ENCODE data around the gene ARHGAP36. TPM values are rescaled to one million over a fixed set of nuclear protein-coding genes. Genes with fewer than 3 reads are reported as not detected.

ARHGAP36 gene
- total and polyA plus RNA-seq, 2 donors (not counting 3 experiments of a cell fraction or from before 2014, with no cell fraction given): not detected

DNA sequence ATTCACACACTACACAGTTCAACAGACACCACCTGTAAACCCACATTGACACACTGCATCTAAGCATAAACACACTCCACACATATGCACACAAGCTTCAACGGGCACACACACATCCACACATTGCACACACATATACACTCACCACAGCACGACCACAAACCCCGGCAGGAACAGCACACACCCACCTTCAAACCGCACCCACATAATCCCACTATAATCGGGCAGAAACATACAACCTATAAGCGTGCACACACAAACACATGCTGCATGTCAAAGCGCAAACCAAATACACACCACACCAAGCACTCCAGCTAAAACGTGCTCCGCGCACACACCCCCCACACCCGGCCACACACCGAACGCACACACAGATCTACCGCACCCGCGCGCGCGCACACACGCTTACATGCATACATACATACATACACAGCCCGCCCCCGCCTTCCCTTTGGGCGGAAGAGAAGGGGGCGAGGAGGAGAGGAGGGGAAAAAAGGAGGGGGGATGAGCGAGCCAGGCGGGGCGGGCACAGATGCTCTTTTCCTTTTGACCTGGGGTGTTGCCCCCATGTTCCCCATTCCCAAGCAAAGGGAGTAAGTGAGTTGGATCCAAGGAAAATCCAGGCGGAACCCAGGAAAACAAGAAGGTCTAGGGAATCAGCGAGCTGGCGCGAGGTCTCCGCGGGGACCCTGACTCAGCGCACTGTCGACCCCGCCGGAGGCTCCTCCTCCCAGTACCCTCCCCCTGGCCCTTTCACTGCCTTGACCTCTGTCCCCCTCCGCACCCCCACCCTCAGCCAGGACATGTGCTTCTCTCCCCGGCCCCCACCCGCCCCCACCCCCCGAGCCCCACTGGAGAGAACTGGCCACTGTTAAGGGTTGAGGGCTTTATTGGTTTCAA is 9.9 kb downstream of the ARHGAP36 start:
- Histone ChIP-seq H3K4me2 (ENCODE audit: insufficient read depth, low read length) (no peak overlapping the region), H3K9me1 (replicated peaks; ENCODE audit: control insufficient read depth, extremely low read depth, insufficient read depth, low read length) (no peaks in the 10 kb centered on the region), H3K4me3 (replicated peaks in 1 of 3; ENCODE audit: insufficient read depth in 1 of 3, low read depth in 1 of 3, low read length in 3 of 3) (no peak overlapping the region), H4K20me1 (replicated peaks; ENCODE audit: control insufficient read depth, extremely low read depth, insufficient read depth, low read length) (no peaks in the 10 kb centered on the region), H3K4me1 (ENCODE audit: control insufficient read depth, extremely low read depth, insufficient read depth, low read length) (no peaks in the 10 kb centered on the region), H3K79me2 (ENCODE audit: control insufficient read depth, insufficient read depth, low read length) (no peaks in the 10 kb centered on the region), H3K27ac (ENCODE audit: insufficient read depth, low read depth, low read length) (no peak overlapping the region), H2AFZ (ENCODE audit: low read depth, low read length) (no peak overlapping the region), H3K36me3 (ENCODE audit: control insufficient read depth in 2 of 2, extremely low read depth in 1 of 2, insufficient read depth in 2 of 2, low read length in 2 of 2) (no peaks in the 10 kb centered on the region), H3K9me3 (replicated peaks; ENCODE audit: control insufficient read depth, insufficient read depth, low read length) (no peaks in the 10 kb centered on the region), H3K27me3 (ENCODE audit: control insufficient read depth in 2 of 2, insufficient read depth in 2 of 2, low read length in 2 of 2) (peaks cover 7 to 9% of the 10 kb centered on the region in 2 experiments), H3K9ac (replicated peaks; ENCODE audit: extremely low read depth, insufficient read depth, low read length) (no peak overlapping the region)
- POLR2A ChIA-PET: no interaction called here
- FAIRE-seq (no peak), DNase-seq (ENCODE audit: low read depth, low spot score) (no peak)
- CTCF ChIA-PET: interaction anchor here (0.7 to 1.1 kb wide), 7 partner anchors 10 to 609 kb away, joined by 3 to 6 read pairs (median 4); partner anchors contain the start of gene ARHGAP36
- dilution Hi-C loops (cut with MboI; ENCODE audit: extremely low pct_ligation_motif_present, low sequenced_read_pairs): no loop called here
- TF ChIP-seq JUN (IDR thresholded peaks at IDR 0.05; ENCODE audit: borderline replicate concordance, insufficient read depth, insufficient read length, low read depth): no peak
- TF ChIP-seq EZH2 (IDR thresholded peaks at IDR 0.05; ENCODE audit: borderline replicate concordance, low read depth, low read length, severe bottlenecking): no peak
- no peak for TF ChIP-seq GATA2 (IDR thresholded peaks at IDR 0.05; ENCODE audit: insufficient read depth, insufficient read length, low read depth, low read length)
- TF ChIP-seq, protein P1, sequence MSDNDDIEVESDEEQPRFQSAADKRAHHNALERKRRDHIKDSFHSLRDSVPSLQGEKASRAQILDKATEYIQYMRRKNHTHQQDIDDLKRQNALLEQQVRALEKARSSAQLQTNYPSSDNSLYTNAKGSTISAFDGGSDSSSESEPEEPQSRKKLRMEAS (IDR thresholded peaks at IDR 0.05; ENCODE audit: insufficient read depth, insufficient read length): no peak
- TF ChIP-seq MYC (IDR thresholded peaks at IDR 0.05; ENCODE audit: low read depth, low read length): no peak
- TF ChIP-seq POLR2AphosphoS5 (IDR thresholded peaks at IDR 0.05; ENCODE audit: insufficient read depth, low read depth, low read length): no peak
- no TSS peak for BruUV-seq (replicated peaks)
- intact Hi-C loops (cut with micrococcal nuclease): no loop called here

Measured in endothelial cell of umbilical vein (primary cell).